GM18867 (cell line): ENCODE data around the gene PIGT.
A peak's percentile ranks its signal among the peaks of the same experiment; 100 is the strongest.

Experiments used
- ATAC-seq: cut with Tn5 transposase; IDR thresholded peaks from one replicate; pipeline ENCODE4 v1.9.1; 2021; ENCODE audit warnings: mild to moderate bottlenecking, moderate library complexity; ENCODE audit not compliant: unreplicated experiment

The PIGT gene

GRCh38 chr20:45400346-45401031 lies 15.5 kb upstream of the PIGT start:
- ATAC-seq = no peak

- ATAC-seq = no peak
Measured at GRCh38 chr20:45402946-45403345, 13.0 kb upstream of the PIGT start.

GRCh38 chr20:45404438-45404837 lies 11.5 kb upstream of the PIGT start:
- ATAC-seq = no peak

GRCh38 chr20:45405571-45406259 lies 10.2 kb upstream of the PIGT start:
- ATAC-seq = no peak

GRCh38 chr20:45406260-45407066 lies 9.5 kb upstream of the PIGT start:
- no peak for ATAC-seq

GRCh38 chr20:45407067-45407745 lies 8.7 kb upstream of the PIGT start:
- no peak for ATAC-seq

GRCh38 chr20:45407783-45408645 lies 7.9 kb upstream of the PIGT start, which contains the start of gene DBNDD2:
Gene DBNDD2 (plus strand): TSS chr20:45408289. CDS start chr20:45408468, 179 bp downstream.
- ATAC-seq = no peak

- no peak for ATAC-seq
Measured at GRCh38 chr20:45408646-45409213, 7.2 kb upstream of the PIGT start.

- ATAC-seq = no peak
Measured at GRCh38 chr20:45409521-45410272, 6.2 kb upstream of the PIGT start.

- ATAC-seq = no peak
Measured at GRCh38 chr20:45410887-45411286, 5.1 kb upstream of the PIGT start.

- no peak for ATAC-seq
Measured at GRCh38 chr20:45412653-45413052, 3.3 kb upstream of the PIGT start.

- ATAC-seq = no peak
Measured at GRCh38 chr20:45413479-45413878, 2.5 kb upstream of the PIGT start.

- ATAC-seq = no peak
Measured at GRCh38 chr20:45416917-45417316, 976 bp downstream of the PIGT start.

- ATAC-seq = peak; percentile 83
Measured at GRCh38 chr20:45419188-45420091, 3.5 kb downstream of the PIGT start.

GRCh38 chr20:45420125-45420524 lies 4.2 kb downstream of the PIGT start:
- no peak for ATAC-seq

- ATAC-seq = no peak
Measured at GRCh38 chr20:45423700-45424099, 7.8 kb downstream of the PIGT start.

- no peak for ATAC-seq
Measured at GRCh38 chr20:45425561-45425960, 9.6 kb downstream of the PIGT start.
